Osteocyte (in vitro differentiated cells): Measurements from ENCODE around the gene AFDN. TPM values are rescaled to one million over a fixed set of nuclear protein-coding genes. Genes with fewer than 3 reads are reported as not detected.

Source experiments
- DNase-seq: peaks from one replicate; pipeline ENCODE4 v3.0.0; 2021; ENCODE audit warnings: mixed read lengths; ENCODE audit not compliant: unreplicated experiment; ENCODE audit errors: extremely low spot score
- H3K27ac Mint-ChIP-seq: one replicate; pipeline ENCODE4 v1.8.0; 2021; ENCODE audit warnings: mild to moderate bottlenecking, mixed read lengths; ENCODE audit not compliant: unreplicated experiment
- H3K27me3 Mint-ChIP-seq: one replicate; pipeline ENCODE4 v1.8.0; 2021; ENCODE audit warnings: mixed read lengths; ENCODE audit not compliant: unreplicated experiment
- H3K36me3 Mint-ChIP-seq: one replicate; pipeline ENCODE4 v1.8.0; 2021; ENCODE audit warnings: mixed read lengths; ENCODE audit not compliant: unreplicated experiment
- H3K4me1 Mint-ChIP-seq: one replicate; pipeline ENCODE4 v1.8.0; 2021; ENCODE audit warnings: mixed read lengths; ENCODE audit not compliant: unreplicated experiment
- H3K4me3 Mint-ChIP-seq: one replicate; pipeline ENCODE4 v1.8.0; 2021; ENCODE audit warnings: mild to moderate bottlenecking, moderate library complexity, mixed read lengths; ENCODE audit not compliant: unreplicated experiment
- H3K9me3 Mint-ChIP-seq: one replicate; pipeline ENCODE4 v1.8.0; 2021; ENCODE audit warnings: mixed read lengths; ENCODE audit not compliant: unreplicated experiment
- CTCF ChIP-seq: fragments of 200-600 bp; sonication (generic); IDR thresholded peaks from 2 replicates; pipeline ENCODE4 v1.5.0; 2021; ENCODE audit warnings: antibody characterized with exemption, mild to moderate bottlenecking, moderate library complexity
- total RNA-seq: library from RNA; stranded (reverse); gene quantifications from 2 replicates; pipeline ENCODE4 v1.2.1, GENCODE V29; 2021

Gene AFDN
- total RNA-seq, 1 donor from 2014 or later: 67.3 TPM

- H3K27ac Mint-ChIP-seq: no peak overlapping the region
- H3K4me3 Mint-ChIP-seq: no peak overlapping the region
- TF ChIP-seq CTCF: no peak
- DNase-seq: no peak
- no peaks in the 10 kb centered on the region for H3K27me3 Mint-ChIP-seq
- H3K36me3 Mint-ChIP-seq: peaks cover 52% of the 10 kb centered on the region
- no peaks in the 10 kb centered on the region for H3K9me3 Mint-ChIP-seq
- H3K4me1 Mint-ChIP-seq: no peaks in the 10 kb centered on the region
Observed at GRCh38 chr6:167870321-167870720, 43.6 kb downstream of the AFDN start.

- no peak for TF ChIP-seq CTCF
- DNase-seq: no peak
- no peaks in the 10 kb centered on the region for H3K27me3 Mint-ChIP-seq
- H3K36me3 Mint-ChIP-seq: peaks cover 56% of the 10 kb centered on the region
- H3K4me3 Mint-ChIP-seq: no peak overlapping the region
- no peaks in the 10 kb centered on the region for H3K9me3 Mint-ChIP-seq
- H3K4me1 Mint-ChIP-seq: no peaks in the 10 kb centered on the region
- no peak overlapping the region for H3K27ac Mint-ChIP-seq
Observed at GRCh38 chr6:167872538-167873210, 46.0 kb downstream of the AFDN start.

- Mint-ChIP-seq H3K9me3 (no peaks in the 10 kb centered on the region), H3K27ac (no peak overlapping the region), H3K4me3 (no peak overlapping the region), H3K27me3 (no peaks in the 10 kb centered on the region), H3K4me1 (no peaks in the 10 kb centered on the region), H3K36me3 (peaks cover 47% of the 10 kb centered on the region)
- no peak for TF ChIP-seq CTCF
- no peak for DNase-seq
Observed at GRCh38 chr6:167877994-167878779, 51.5 kb downstream of the AFDN start.

GRCh38 chr6:167879612-167880011 is 52.9 kb downstream of the AFDN start:
- Mint-ChIP-seq H3K4me3 (no peak overlapping the region), H3K4me1 (no peaks in the 10 kb centered on the region)

More at GRCh38 chr6:167879612-167880011, 52.9 kb downstream of the AFDN start:
- no peaks in the 10 kb centered on the region for H3K9me3 Mint-ChIP-seq
- TF ChIP-seq CTCF: no peak
- H3K27me3 Mint-ChIP-seq: no peaks in the 10 kb centered on the region
- no peak overlapping the region for H3K27ac Mint-ChIP-seq
- H3K36me3 Mint-ChIP-seq: peaks cover 52% of the 10 kb centered on the region
- DNase-seq: no peak
